IMR-90 (cell line): Measurements from ENCODE around the gene ARHGEF17. TPM values are rescaled to one million over a fixed set of nuclear protein-coding genes. Genes with fewer than 3 reads are reported as not detected.

Source experiments
- ATAC-seq: fragments of 200-7000 bp; cut with Tn5 transposase; 2 replicates; pipeline ENCODE4 v1.9.1; 2020; ENCODE audit warnings: low read depth, mild to moderate bottlenecking, moderate library complexity
- BruUV-seq: library from RNA; stranded (reverse); fragments of 400-500 nt; replicated peaks from 2 replicates; lab custom pipeline; 2021; lab: Mats Ljungman, UMichigan
- CTCF ChIA-PET: fragments of 300-600 bp; formaldehyde crosslinking; extraction: SDS; loops from one replicate; lab custom pipeline; 2021; ENCODE audit warnings: antibody characterized with exemption; lab: Yijun Ruan, JAX
- POLR2A ChIA-PET: fragments of 300-600 bp; sonication (Branson Sonifier 250); formaldehyde crosslinking; loops from one replicate; lab custom pipeline; 2022; ENCODE audit warnings: antibody characterized with exemption; ENCODE audit not compliant: unreplicated experiment; lab: Charles Lee
- DNase-seq: peaks from one replicate; pipeline ENCODE4 v3.0.0; 2013
- H2AFZ ChIP-seq: replicated peaks from 2 replicates; pipeline ENCODE3; 2013; ENCODE audit warnings: low read length, mild to moderate bottlenecking; ENCODE audit not compliant: poor library complexity
- H2AK5ac ChIP-seq: 2 replicates; pipeline ENCODE4 v1.6.1; 2013; ENCODE audit warnings: low read depth, low read length, inconsistent platforms
- H2AK9ac ChIP-seq: replicated peaks from 2 replicates; pipeline ENCODE3; 2013; ENCODE audit warnings: mild to moderate bottlenecking, low read depth, low read length, moderate library complexity; ENCODE audit not compliant: poor library complexity
- H2BK120ac ChIP-seq: 2 replicates; pipeline ENCODE4 v1.6.1; 2013; ENCODE audit warnings: low read depth, low read length, inconsistent platforms
- H2BK15ac ChIP-seq: 3 replicates; pipeline ENCODE4 v1.6.1; 2013; ENCODE audit warnings: low read depth, low read length, inconsistent platforms
- H2BK20ac ChIP-seq: 2 replicates; pipeline ENCODE4 v1.6.1; 2013; ENCODE audit warnings: low read depth, mild to moderate bottlenecking, inconsistent platforms, low read length, moderate library complexity
- H2BK5ac ChIP-seq: 2 replicates; pipeline ENCODE4 v1.6.1; 2013; ENCODE audit warnings: mild to moderate bottlenecking, low read depth, low read length, inconsistent platforms; ENCODE audit not compliant: poor library complexity, severe bottlenecking
- H3K14ac ChIP-seq: replicated peaks from 2 replicates; pipeline ENCODE4 v1.6.1; 2013; ENCODE audit warnings: low read depth, low read length, inconsistent platforms
- H3K18ac ChIP-seq: 2 replicates; pipeline ENCODE4 v1.6.1; 2013; ENCODE audit warnings: low read depth, low read length, control low read depth
- H3K23ac ChIP-seq: 2 replicates; pipeline ENCODE4 v1.6.1; 2013; ENCODE audit warnings: low read depth, low read length, inconsistent platforms
- H3K27ac ChIP-seq: 2 replicates; pipeline ENCODE4 v1.5.1; 2013; ENCODE audit warnings: mild to moderate bottlenecking, control low read depth, low read length; ENCODE audit not compliant: insufficient read depth
- H3K27me3 ChIP-seq: 2 replicates; pipeline ENCODE4 v1.6.1; 2013; ENCODE audit warnings: low read length; ENCODE audit not compliant: control insufficient read depth, insufficient read depth
- H3K36me3 ChIP-seq: 2 replicates; pipeline ENCODE4 v1.6.1; 2013; ENCODE audit warnings: low read length, mixed read lengths; ENCODE audit not compliant: control insufficient read depth, insufficient read depth
- H3K4ac ChIP-seq: 2 replicates; pipeline ENCODE4 v1.6.1; 2013; ENCODE audit warnings: low read depth, low read length, inconsistent platforms
- H3K4me1 ChIP-seq: 2 replicates; pipeline ENCODE4 v1.6.1; 2013; ENCODE audit warnings: low read length, mixed read lengths; ENCODE audit not compliant: control insufficient read depth, insufficient read depth
- H3K4me2 ChIP-seq: 2 replicates; pipeline ENCODE4 v1.6.1; 2013; ENCODE audit warnings: low read depth, mild to moderate bottlenecking, control low read depth, low read length, moderate library complexity
- H3K4me3 ChIP-seq: 2 replicates; pipeline ENCODE4 v1.5.1; 2013; ENCODE audit warnings: low read depth, mild to moderate bottlenecking, control low read depth, low read length, moderate library complexity; ENCODE audit not compliant: insufficient read depth
- H3K56ac ChIP-seq: 2 replicates; pipeline ENCODE4 v1.6.1; 2013; ENCODE audit warnings: low read length, inconsistent platforms; ENCODE audit not compliant: insufficient read depth; ENCODE audit errors: extremely low read depth
- H3K79me1 ChIP-seq, 2 experiments: 2 replicates each; pipeline ENCODE4 v1.6.1; 2013; ENCODE audit warnings: low read length in 2 of 2, inconsistent platforms in 1 of 2, low read depth in 1 of 2
- H3K9ac ChIP-seq: 2 replicates; pipeline ENCODE4 v1.6.1; 2013; ENCODE audit warnings: low read depth, low read length, control low read depth
- H3K9me1 ChIP-seq: 2 replicates; pipeline ENCODE4 v1.6.1; 2013; ENCODE audit warnings: low read length, inconsistent platforms; ENCODE audit not compliant: insufficient read depth
- H3K9me3 ChIP-seq: 2 replicates; pipeline ENCODE4 v1.6.1; 2013; ENCODE audit warnings: low read length; ENCODE audit not compliant: control insufficient read depth, insufficient read depth
- H4K20me1 ChIP-seq: 2 replicates; pipeline ENCODE4 v1.6.1; 2013; ENCODE audit warnings: low read length, inconsistent platforms; ENCODE audit not compliant: insufficient read depth
- H4K5ac ChIP-seq: 2 replicates; pipeline ENCODE4 v1.6.1; 2013; ENCODE audit warnings: mild to moderate bottlenecking, low read depth, low read length, control low read depth
- H4K8ac ChIP-seq, 2 experiments: 2 replicates each; pipeline ENCODE4 v1.6.1; 2013; ENCODE audit warnings: low read depth in 2 of 2, low read length in 2 of 2, control low read depth in 1 of 2, inconsistent platforms in 1 of 2
- H4K91ac ChIP-seq: 2 replicates; pipeline ENCODE4 v1.6.1; 2013; ENCODE audit warnings: low read depth, low read length, inconsistent platforms; ENCODE audit not compliant: insufficient read depth
- CEBPB ChIP-seq: IDR thresholded peaks from 2 replicates; pipeline ENCODE4 v1.6.1; 2012; ENCODE audit warnings: low read depth, low read length, improper control_type of control experiment
- CHD1 ChIP-seq: IDR thresholded peaks from 2 replicates; pipeline ENCODE4 v1.6.1; 2012; ENCODE audit warnings: low read depth, low read length, improper control_type of control experiment
- CTCF ChIP-seq: conservative IDR thresholded peaks from 2 replicates; pipeline ENCODE4 v1.5.1; 2012; ENCODE audit warnings: mild to moderate bottlenecking, low read depth, low read length, improper control_type of control experiment
- MAZ ChIP-seq: IDR thresholded peaks from 2 replicates; pipeline ENCODE4 v1.6.1; 2012; ENCODE audit warnings: low read depth, mild to moderate bottlenecking, low read length, improper control_type of control experiment, moderate library complexity, borderline replicate concordance
- POLR2A ChIP-seq: IDR thresholded peaks from 2 replicates; pipeline ENCODE4 v1.6.1; 2012; ENCODE audit warnings: mild to moderate bottlenecking, low read depth, low read length
- RCOR1 ChIP-seq: IDR thresholded peaks from 2 replicates; pipeline ENCODE4 v1.6.1; 2012; ENCODE audit warnings: mild to moderate bottlenecking, low read length, improper control_type of control experiment; ENCODE audit not compliant: insufficient replicate concordance
- RFX5 ChIP-seq: IDR thresholded peaks from 2 replicates; pipeline ENCODE4 v1.8.0; 2012; ENCODE audit warnings: low read depth, mild to moderate bottlenecking, low read length, moderate library complexity
- USF2 ChIP-seq: fragments of 150-350 bp; IDR thresholded peaks from 2 replicates; pipeline ENCODE4 v1.6.1; 2017; ENCODE audit warnings: mild to moderate bottlenecking, antibody characterized with exemption, low read length, low read depth
- WGBS, 2 experiments: methylation state at CpG; one replicate each; pipeline versions ENCODE4 v1.1.5 to v1.1.7; 2013; ENCODE audit warnings: missing lambda C conversion rate in 2 of 2; ENCODE audit not compliant: insufficient read length in 1 of 2; ENCODE audit errors: extremely low coverage in 2 of 2; 5-methylcytosine and 5-hydroxymethylcytosine counted together
- dilution Hi-C: fragments of 300-500 bp; cut with HindIII; formaldehyde crosslinking; loops from one replicate; pipeline ENCODE4 v1.14.3; 2018; ENCODE audit warnings: low sequenced_read_pairs; ENCODE audit not compliant: unreplicated experiment
- in situ Hi-C: fragments of 300-500 bp; cut with MboI; formaldehyde crosslinking; loops from 3 replicates; pipeline ENCODE4 v1.14.3; 2019; ENCODE audit warnings: low sequenced_read_pairs, inconsistent platforms, mixed read lengths
- intact Hi-C: fragments of 100-400 bp; cut with micrococcal nuclease; formaldehyde crosslinking; loops from 2 replicates; pipeline ENCODE4 v1.10.0; 2022
- polyA plus RNA-seq, 3 experiments: library from polyadenylated mRNA; depleted of rRNA; stranded (reverse); fragments of >200 nt; gene quantifications; 2 replicates each; pipeline ENCODE4 v1.2.3, GENCODE V29; 2012; ENCODE audit warnings: low replicate concordance in 1 of 3
- total RNA-seq: library from RNA; depleted of rRNA; stranded (reverse); fragments of >200 nt; gene quantifications from 2 replicates; pipeline ENCODE4 v1.2.3, GENCODE V29; 2012

The ARHGEF17 gene
- total and polyA plus RNA-seq, 2 of the 4 experiments (the other 2 are of a cell fraction): 21.7 to 97.7 TPM

- Histone ChIP-seq H3K4me3 (no peak overlapping the region), H3K9ac (no peak overlapping the region), H3K27ac (no peak overlapping the region), H3K9me3 (no peaks in the 10 kb centered on the region), H2AK5ac (no peak overlapping the region), H2BK5ac (no peak overlapping the region), H2BK15ac (no peak overlapping the region), H3K56ac (no peak overlapping the region), H4K20me1 (no peaks in the 10 kb centered on the region; the same call in 1 of the 2 replicates), H3K4ac (no peak overlapping the region), H2AFZ (no peak overlapping the region), H3K4me2 (no peak overlapping the region), H3K79me1 (peaks cover 3 to 15% of the 10 kb centered on the region in 2 experiments; a peak in 3 of 4 replicates), H4K5ac (no peak overlapping the region), H4K8ac (no peak overlapping the region), H3K36me3 (peaks cover 15% of the 10 kb centered on the region), H2BK20ac (no peak overlapping the region), H2BK120ac (no peak overlapping the region), H2AK9ac (no peak overlapping the region), H3K9me1 (peaks cover 24% of the 10 kb centered on the region), H3K27me3 (no peaks in the 10 kb centered on the region), H4K91ac (no peak overlapping the region), H3K4me1 (peaks cover 14% of the 10 kb centered on the region), H3K23ac (no peak overlapping the region), H3K14ac (no peak overlapping the region), H3K18ac (no peak overlapping the region)
- ChIA-PET CTCF (no interaction called here), POLR2A (no interaction called here)
- no peak for DNase-seq
- dilution Hi-C loops: no loop called here
- TF ChIP-seq USF2: no peak
- TF ChIP-seq MAZ: no peak
- no peak for TF ChIP-seq POLR2A
- TF ChIP-seq RCOR1: no peak
- TF ChIP-seq CEBPB: no peak
- TF ChIP-seq CTCF: no peak
- TF ChIP-seq RFX5: no peak
- no peak for TF ChIP-seq CHD1
- intact Hi-C loops: no loop called here
- in situ Hi-C loops: no loop called here
- 83% methylated on average over 2 of the region's 3 CpGs; no CpG with 5 or more reads in 1 of the 2 experiments for WGBS, 2 experiments
- no TSS peak for BruUV-seq
- no peak for ATAC-seq
Measured at GRCh38 chr11:73412308-73412707, 104.2 kb downstream of the ARHGEF17 start.
